Thyroid gland (tissue), 4 donors: Measurements from ENCODE around the gene ITGB1. TPM values are rescaled to one million over a fixed set of nuclear protein-coding genes. Genes with fewer than 3 reads are reported as not detected.

Experiments
- DNase-seq, 2 donors: peaks; one replicate each; pipeline ENCODE4 v3.0.0-alpha.2; 2019
- H3K27ac ChIP-seq, 3 donors: fragments of 200-600 bp; sonication (generic); 1 replicate in 2 of 3; 2 replicates in 1 of 3; pipeline ENCODE4 v1.5.1; 2016 to 2019; ENCODE audit warnings: mild to moderate bottlenecking in 1 of 3, moderate library complexity in 1 of 3
- H3K27me3 ChIP-seq: fragments of 200-600 bp; sonication (generic); one replicate; pipeline ENCODE4 v1.5.1; 2019
- H3K36me3 ChIP-seq, 2 donors: fragments of 200-600 bp; sonication (generic); one replicate each; pipeline ENCODE4 v1.5.1; 2016 to 2019
- H3K4me1 ChIP-seq, 2 donors: fragments of 200-600 bp; sonication (generic); one replicate each; pipeline ENCODE4 v1.5.1; 2017 to 2019
- H3K4me3 ChIP-seq, 3 donors: fragments of 200-600 bp; sonication (generic); replicated peaks in 1 of 3; 1 replicate in 2 of 3; 2 replicates in 1 of 3; pipeline ENCODE4 v1.5.1; 2016; ENCODE audit warnings: mild to moderate bottlenecking in 1 of 3
- H3K9me3 ChIP-seq: fragments of 200-600 bp; sonication (generic); one replicate; pipeline ENCODE4 v1.5.1; 2017
- POLR2A ChIP-seq, 2 donors: fragments of 450-650 bp; IDR thresholded peaks; one replicate each; pipeline ENCODE4 v1.6.1; 2017; ENCODE audit warnings: antibody characterized with exemption in 2 of 2, mild to moderate bottlenecking in 2 of 2, moderate library complexity in 1 of 2
- WGBS, 2 donors: methylation state at CpG; one replicate each; pipeline ENCODE4 v1.1.5; 2017; 5-methylcytosine and 5-hydroxymethylcytosine counted together
- intact Hi-C: fragments of 100-400 bp; cut with DNase I; formaldehyde crosslinking; loops from one replicate; pipeline ENCODE4 v1.15.1; 2023
- total RNA-seq, 4 donors: library from RNA; depleted of rRNA; stranded (reverse); fragments of >200 nt; gene quantifications; one replicate each; pipeline ENCODE4 v1.2.3, GENCODE V29; 2016
- TF ChIP-seq, protein P1 (sequence below), 6 experiments: fragments of 200-600 bp in 3 of 6; fragments of 450-650 bp in 3 of 6; sonication (generic) in 3 of 6; IDR thresholded peaks; one replicate each; pipeline ENCODE4 v1.5.1; 2016 to 2019; ENCODE audit warnings: antibody characterized with exemption in 6 of 6, mild to moderate bottlenecking in 2 of 6, inconsistent platforms in 1 of 6, moderate library complexity in 1 of 6

Gene ITGB1
- total RNA-seq, 4 donors from 2014 or later: 264 to 699 (median 417) TPM

DNA sequence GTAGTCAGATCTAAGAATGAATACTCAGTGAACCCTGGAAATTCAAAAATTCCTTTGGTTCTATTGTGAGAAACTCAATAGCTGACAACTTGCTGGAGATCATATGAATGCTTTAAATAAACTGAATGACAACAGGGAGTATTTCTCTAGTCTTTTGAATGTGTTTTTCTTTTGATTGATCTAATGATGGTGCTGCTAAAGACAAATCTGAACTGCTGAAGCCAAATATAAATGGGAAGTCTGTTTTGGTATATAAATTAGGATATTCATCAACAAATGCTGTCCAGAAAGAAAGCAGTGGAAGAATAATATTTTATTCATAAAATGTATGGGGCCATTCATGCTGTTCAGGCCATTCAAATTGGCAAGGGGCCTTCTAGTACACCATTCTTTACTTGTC is 79.4 kb downstream of the ITGB1 start:
- TF ChIP-seq, protein P1, sequence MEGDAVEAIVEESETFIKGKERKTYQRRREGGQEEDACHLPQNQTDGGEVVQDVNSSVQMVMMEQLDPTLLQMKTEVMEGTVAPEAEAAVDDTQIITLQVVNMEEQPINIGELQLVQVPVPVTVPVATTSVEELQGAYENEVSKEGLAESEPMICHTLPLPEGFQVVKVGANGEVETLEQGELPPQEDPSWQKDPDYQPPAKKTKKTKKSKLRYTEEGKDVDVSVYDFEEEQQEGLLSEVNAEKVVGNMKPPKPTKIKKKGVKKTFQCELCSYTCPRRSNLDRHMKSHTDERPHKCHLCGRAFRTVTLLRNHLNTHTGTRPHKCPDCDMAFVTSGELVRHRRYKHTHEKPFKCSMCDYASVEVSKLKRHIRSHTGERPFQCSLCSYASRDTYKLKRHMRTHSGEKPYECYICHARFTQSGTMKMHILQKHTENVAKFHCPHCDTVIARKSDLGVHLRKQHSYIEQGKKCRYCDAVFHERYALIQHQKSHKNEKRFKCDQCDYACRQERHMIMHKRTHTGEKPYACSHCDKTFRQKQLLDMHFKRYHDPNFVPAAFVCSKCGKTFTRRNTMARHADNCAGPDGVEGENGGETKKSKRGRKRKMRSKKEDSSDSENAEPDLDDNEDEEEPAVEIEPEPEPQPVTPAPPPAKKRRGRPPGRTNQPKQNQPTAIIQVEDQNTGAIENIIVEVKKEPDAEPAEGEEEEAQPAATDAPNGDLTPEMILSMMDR (IDR thresholded peaks at IDR 0.05): no peak
- no peak for TF ChIP-seq POLR2A (IDR thresholded peaks at IDR 0.05)
- H3K4me3 ChIP-seq: no peak overlapping the region
- no peak for DNase-seq
- no peaks in the 10 kb centered on the region for H3K27me3 ChIP-seq
- H3K9me3 ChIP-seq: no peaks in the 10 kb centered on the region
- intact Hi-C loops: no loop called here
- no peaks in the 10 kb centered on the region for H3K4me1 ChIP-seq
- H3K27ac ChIP-seq: no peak overlapping the region
- no peaks in the 10 kb centered on the region for H3K36me3 ChIP-seq

DNA sequence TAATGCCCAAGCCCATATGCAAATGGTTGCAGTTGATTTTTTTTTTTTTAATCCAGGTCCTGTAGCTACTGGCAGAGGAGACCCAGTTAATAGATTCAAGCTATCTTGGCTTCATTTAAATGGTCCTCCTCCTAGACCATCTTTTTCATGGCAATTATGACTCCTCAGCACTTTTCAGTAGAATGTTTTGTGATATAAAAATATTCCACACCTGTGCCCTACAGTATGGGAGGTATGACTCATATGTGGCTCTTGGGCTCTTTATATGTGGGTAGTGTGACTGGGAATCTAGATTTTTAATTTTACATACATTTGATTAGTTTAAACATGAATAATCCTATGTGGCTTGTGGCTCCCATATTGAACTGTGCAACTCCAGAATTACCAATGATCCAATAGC is 80.1 kb downstream of the ITGB1 start:
- intact Hi-C loops: no loop called here
- no peak overlapping the region for H3K27ac ChIP-seq

DNA sequence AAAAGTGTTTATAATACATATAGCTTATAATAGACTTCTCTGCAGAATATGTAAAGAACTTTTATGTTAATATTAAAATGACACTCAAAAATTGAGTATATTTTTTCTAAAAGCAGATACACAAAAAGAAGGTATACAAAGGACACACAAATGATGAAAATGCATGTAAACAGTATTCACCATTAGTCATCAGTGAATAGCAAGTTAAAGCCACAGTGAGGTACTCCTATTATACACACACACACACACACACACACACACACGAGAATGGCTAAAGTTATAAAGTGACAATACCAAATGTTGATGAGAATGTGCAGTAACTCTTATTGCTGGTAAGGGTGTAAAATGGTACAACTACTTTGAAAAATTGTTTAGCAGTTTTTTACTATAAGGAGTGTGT is 92.9 kb downstream of the ITGB1 start:
- DNase-seq: no peak
- Histone ChIP-seq H3K36me3 (no peaks in the 10 kb centered on the region), H3K27ac (no peak overlapping the region), H3K9me3 (no peaks in the 10 kb centered on the region), H3K4me3 (no peak overlapping the region), H3K4me1 (no peaks in the 10 kb centered on the region), H3K27me3 (no peaks in the 10 kb centered on the region)
- WGBS, 2 donors: 94 to 97% methylated on average over 1 of the region's 1 CpG
- intact Hi-C loops: no loop called here
- TF ChIP-seq, protein P1 (IDR thresholded peaks at IDR 0.05): no peak
- no peak for TF ChIP-seq POLR2A (IDR thresholded peaks at IDR 0.05)

More for the DNA sequence above, 80.1 kb downstream of the ITGB1 start:
- H3K9me3 ChIP-seq: no peaks in the 10 kb centered on the region
- TF ChIP-seq, protein P1 (IDR thresholded peaks at IDR 0.05): no peak
- no peak for TF ChIP-seq POLR2A (IDR thresholded peaks at IDR 0.05)
- H3K27me3 ChIP-seq: no peaks in the 10 kb centered on the region
- no peak overlapping the region for H3K4me3 ChIP-seq
- no peaks in the 10 kb centered on the region for H3K36me3 ChIP-seq
- no peaks in the 10 kb centered on the region for H3K4me1 ChIP-seq
- no peak for DNase-seq

DNA sequence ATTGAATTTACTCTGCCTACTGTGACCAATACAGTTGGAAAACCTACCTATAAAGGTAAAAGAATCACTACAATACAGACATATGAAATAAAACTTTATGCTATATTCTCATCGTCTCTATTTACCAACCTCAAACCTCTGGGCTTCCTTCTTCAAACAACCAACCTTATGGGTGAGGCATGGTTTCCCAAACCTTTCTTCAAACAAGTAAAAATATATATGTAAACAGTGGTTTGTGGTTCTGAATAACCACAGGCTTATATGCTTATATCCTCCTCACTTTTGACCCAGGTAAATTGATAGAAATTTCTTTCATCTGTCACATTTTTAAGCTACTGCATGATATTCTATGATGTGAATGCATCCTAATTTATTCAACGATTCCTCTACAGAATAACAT is 103.6 kb downstream of the ITGB1 start:
- intact Hi-C loops: no loop called here
- WGBS, 2 donors: 93 to 95% methylated on average over 2 of the region's 2 CpGs
- no peak for TF ChIP-seq POLR2A (IDR thresholded peaks at IDR 0.05)
- TF ChIP-seq, protein P1 (IDR thresholded peaks at IDR 0.05): no peak
- H3K27ac ChIP-seq: no peak overlapping the region
- no peaks in the 10 kb centered on the region for H3K36me3 ChIP-seq
- H3K9me3 ChIP-seq: no peaks in the 10 kb centered on the region
- H3K4me3 ChIP-seq: no peak overlapping the region
- H3K27me3 ChIP-seq: no peaks in the 10 kb centered on the region
- no peaks in the 10 kb centered on the region for H3K4me1 ChIP-seq
- DNase-seq: no peak

DNA sequence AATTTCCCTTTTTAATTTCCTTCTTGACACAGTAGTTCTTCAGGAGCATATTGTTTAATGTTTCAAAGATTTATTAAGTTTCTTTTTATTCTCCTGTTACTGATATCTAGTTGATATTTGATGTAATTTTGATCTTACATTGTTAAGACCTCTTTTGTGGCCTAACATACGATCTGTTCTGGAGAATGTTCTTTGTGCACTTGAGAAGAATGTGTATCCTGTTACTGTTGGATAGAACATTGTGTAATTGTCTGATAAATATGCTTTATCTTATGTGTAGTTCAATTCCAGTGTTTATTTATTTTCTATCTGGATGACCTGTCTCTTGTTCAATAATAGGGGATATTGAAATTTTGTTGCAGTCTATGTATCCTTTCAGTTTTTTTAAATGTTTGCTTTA is 106.7 kb downstream of the ITGB1 start:
- WGBS, 2 donors: 0 to 2% methylated on average over 1 of the region's 1 CpG
- Histone ChIP-seq H3K4me1 (no peaks in the 10 kb centered on the region), H3K36me3 (no peaks in the 10 kb centered on the region), H3K27me3 (no peaks in the 10 kb centered on the region), H3K9me3 (no peaks in the 10 kb centered on the region), H3K27ac (no peak overlapping the region), H3K4me3 (no peak overlapping the region)
- DNase-seq: no peak
- TF ChIP-seq, protein P1 (IDR thresholded peaks at IDR 0.05): no peak
- TF ChIP-seq POLR2A (IDR thresholded peaks at IDR 0.05): no peak
- intact Hi-C loops: no loop called here
